Measurements from ENCODE around the gene SLC24A3. TPM values are rescaled to one million over a fixed set of nuclear protein-coding genes. Genes with fewer than 3 reads are reported as not detected.

Gene SLC24A3
- total RNA-seq, 1 donor from 2014 or later, result 13.1 TPM

GRCh38 chr20:19300395-19300794 is 88.0 kb downstream of the SLC24A3 start:
- no peak for DNase-seq
- no peaks in the 10 kb centered on the region for H3K4me1 ChIP-seq
- no peak for TF ChIP-seq CTCF (IDR thresholded peaks at IDR 0.05)
- no peak overlapping the region for H3K27ac ChIP-seq
- H3K9me3 ChIP-seq, result no peaks in the 10 kb centered on the region
- intact Hi-C loops (cut with DNase I), result no loop called here
- no peaks in the 10 kb centered on the region for H3K27me3 ChIP-seq
- H3K36me3 ChIP-seq, result no peaks in the 10 kb centered on the region
- no peak overlapping the region for H3K4me3 ChIP-seq
- no peak for ATAC-seq

GRCh38 chr20:19301142-19301541 is 88.7 kb downstream of the SLC24A3 start:
- Histone ChIP-seq H3K36me3 (no peaks in the 10 kb centered on the region), H3K27me3 (no peaks in the 10 kb centered on the region), H3K9me3 (no peaks in the 10 kb centered on the region), H3K4me3 (no peak overlapping the region), H3K4me1 (no peaks in the 10 kb centered on the region), H3K27ac (no peak overlapping the region)
- no peak for TF ChIP-seq CTCF (IDR thresholded peaks at IDR 0.05)
- DNase-seq (no peak), ATAC-seq (no peak)
- intact Hi-C loops (cut with DNase I), result no loop called here

GRCh38 chr20:19301843-19302242 is 89.4 kb downstream of the SLC24A3 start:
- intact Hi-C loops (cut with DNase I), result no loop called here
- H3K4me3 ChIP-seq, result no peak overlapping the region
- no peaks in the 10 kb centered on the region for H3K27me3 ChIP-seq
- no peaks in the 10 kb centered on the region for H3K4me1 ChIP-seq
- H3K36me3 ChIP-seq, result no peaks in the 10 kb centered on the region
- ATAC-seq, result peak; percentile 93
- TF ChIP-seq CTCF (IDR thresholded peaks at IDR 0.05), result no peak
- H3K9me3 ChIP-seq, result no peaks in the 10 kb centered on the region
- no peak overlapping the region for H3K27ac ChIP-seq
- no peak for DNase-seq

GRCh38 chr20:19302714-19303113 is 90.3 kb downstream of the SLC24A3 start:
- Histone ChIP-seq H3K36me3 (no peaks in the 10 kb centered on the region), H3K4me3 (no peak overlapping the region), H3K27me3 (no peaks in the 10 kb centered on the region), H3K4me1 (no peaks in the 10 kb centered on the region), H3K27ac (no peak overlapping the region), H3K9me3 (no peaks in the 10 kb centered on the region)
- no peak for TF ChIP-seq CTCF (IDR thresholded peaks at IDR 0.05)
- intact Hi-C loops (cut with DNase I), result no loop called here
- ATAC-seq (no peak), DNase-seq (no peak)

- no peak for DNase-seq
- no peak for TF ChIP-seq CTCF (IDR thresholded peaks at IDR 0.05)
- H3K4me1 ChIP-seq, result no peaks in the 10 kb centered on the region
- H3K4me3 ChIP-seq, result no peak overlapping the region
- intact Hi-C loops (cut with DNase I), result no loop called here
- no peaks in the 10 kb centered on the region for H3K9me3 ChIP-seq
- H3K27me3 ChIP-seq, result no peaks in the 10 kb centered on the region
- ATAC-seq, result no peak
- no peaks in the 10 kb centered on the region for H3K36me3 ChIP-seq
- no peak overlapping the region for H3K27ac ChIP-seq
Measured at GRCh38 chr20:19304389-19304788, 91.9 kb downstream of the SLC24A3 start.

GRCh38 chr20:19304886-19305415 is 92.5 kb downstream of the SLC24A3 start:
- H3K36me3 ChIP-seq, result no peaks in the 10 kb centered on the region
- no peaks in the 10 kb centered on the region for H3K4me1 ChIP-seq
- TF ChIP-seq CTCF (IDR thresholded peaks at IDR 0.05), result no peak
- no peaks in the 10 kb centered on the region for H3K9me3 ChIP-seq
- no peaks in the 10 kb centered on the region for H3K27me3 ChIP-seq
- ATAC-seq (no peak), DNase-seq (no peak)
- intact Hi-C loops (cut with DNase I), result no loop called here
- no peak overlapping the region for H3K4me3 ChIP-seq
- H3K27ac ChIP-seq, result no peak overlapping the region

All from upper lobe of right lung (tissue), 1 donor.